Activated CD8-positive, alpha-beta T cell treated with anti-CD3 and anti-CD28 coated beads for 36 hours (primary cell): Measurements from ENCODE around the gene CDH23. TPM values are rescaled to one million over a fixed set of nuclear protein-coding genes. Genes with fewer than 3 reads are reported as not detected.

Experiments
- ATAC-seq: fragments of 200-7000 bp; cut with Tn5 transposase; one replicate; pipeline ENCODE4 v1.10.0; 2021; ENCODE audit warnings: mild to moderate bottlenecking, moderate library complexity
- CTCF ChIA-PET: fragments of 350-600 bp; sonication (Branson Sonifier 250); formaldehyde crosslinking; loops from one replicate; lab custom pipeline; 2021; ENCODE audit warnings: antibody characterized with exemption; lab: Charles Lee
- POLR2A ChIA-PET: fragments of 350-600 bp; sonication (Branson Sonifier 250); formaldehyde crosslinking; loops from one replicate; lab custom pipeline; 2021; ENCODE audit warnings: antibody characterized with exemption; lab: Charles Lee
- DNase-seq: peaks from one replicate; pipeline ENCODE4 v3.0.0-alpha.2; 2020
- H3K27ac Mint-ChIP-seq: one replicate; pipeline ENCODE4 v1.8.0; 2021; ENCODE audit warnings: mild to moderate bottlenecking, mixed read lengths
- H3K27me3 Mint-ChIP-seq: one replicate; pipeline ENCODE4 v1.8.0; 2021; ENCODE audit warnings: mixed read lengths
- H3K36me3 Mint-ChIP-seq: one replicate; pipeline ENCODE4 v1.8.0; 2021; ENCODE audit warnings: low read depth, mixed read lengths
- H3K4me1 Mint-ChIP-seq: one replicate; pipeline ENCODE4 v1.8.0; 2021; ENCODE audit warnings: low read depth, mixed read lengths
- H3K4me3 Mint-ChIP-seq: one replicate; pipeline ENCODE4 v1.8.0; 2021; ENCODE audit warnings: mild to moderate bottlenecking, moderate library complexity, mixed read lengths
- H3K9me3 Mint-ChIP-seq: one replicate; pipeline ENCODE4 v1.8.0; 2021; ENCODE audit warnings: mixed read lengths
- intact Hi-C: fragments of 100-400 bp; cut with micrococcal nuclease; formaldehyde crosslinking; loops from one replicate; pipeline ENCODE4 v1.10.0; 2022
- total RNA-seq, 2 experiments: library from RNA; stranded (reverse); gene quantifications; one replicate each; pipeline ENCODE4 v1.2.3, GENCODE V29; 2021
- TF ChIP-seq, protein P1 (sequence below): fragments of 200-600 bp; IDR thresholded peaks from one replicate; pipeline ENCODE4 v1.8.0; 2022; ENCODE audit warnings: antibody characterized with exemption, mild to moderate bottlenecking

Gene CDH23
- total RNA-seq, 2 experiments from 2014 or later = 2.4 to 2.7 TPM

DNA sequence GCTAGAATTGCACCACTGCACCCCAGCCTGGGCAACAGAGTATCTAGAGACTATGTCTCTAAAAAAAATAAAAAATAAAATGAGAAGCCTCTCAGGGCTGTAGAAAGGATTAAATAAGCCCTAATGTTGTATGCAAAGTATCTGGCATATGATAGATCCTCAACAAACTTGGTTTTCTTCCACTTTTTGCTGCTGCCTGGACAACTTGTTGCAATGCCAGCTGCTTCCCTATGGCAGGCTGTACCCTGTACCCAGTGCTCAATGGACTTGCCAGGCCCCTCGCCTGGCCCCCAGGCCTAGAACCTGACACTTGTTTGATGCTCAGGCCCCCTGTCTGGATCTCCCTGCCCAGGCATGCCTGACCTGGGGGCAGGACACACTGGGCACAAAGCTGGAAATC, 28.5 kb upstream of the CDH23 start:
- H3K27me3 Mint-ChIP-seq = peaks cover 4% of the 10 kb centered on the region
- no peak overlapping the region for H3K27ac Mint-ChIP-seq
- H3K4me1 Mint-ChIP-seq = peaks cover 2% of the 10 kb centered on the region
- no peak for DNase-seq
- CTCF ChIA-PET = interaction anchor here (1.2 kb wide), 1 partner anchor 12 kb away, joined by 3 read pairs; no protein-coding TSS in a partner anchor
- H3K9me3 Mint-ChIP-seq = no peaks in the 10 kb centered on the region
- no peaks in the 10 kb centered on the region for H3K36me3 Mint-ChIP-seq
- intact Hi-C loops = no loop called here
- POLR2A ChIA-PET = no interaction called here
- no peak overlapping the region for H3K4me3 Mint-ChIP-seq
- no peak for ATAC-seq
- TF ChIP-seq, protein P1, sequence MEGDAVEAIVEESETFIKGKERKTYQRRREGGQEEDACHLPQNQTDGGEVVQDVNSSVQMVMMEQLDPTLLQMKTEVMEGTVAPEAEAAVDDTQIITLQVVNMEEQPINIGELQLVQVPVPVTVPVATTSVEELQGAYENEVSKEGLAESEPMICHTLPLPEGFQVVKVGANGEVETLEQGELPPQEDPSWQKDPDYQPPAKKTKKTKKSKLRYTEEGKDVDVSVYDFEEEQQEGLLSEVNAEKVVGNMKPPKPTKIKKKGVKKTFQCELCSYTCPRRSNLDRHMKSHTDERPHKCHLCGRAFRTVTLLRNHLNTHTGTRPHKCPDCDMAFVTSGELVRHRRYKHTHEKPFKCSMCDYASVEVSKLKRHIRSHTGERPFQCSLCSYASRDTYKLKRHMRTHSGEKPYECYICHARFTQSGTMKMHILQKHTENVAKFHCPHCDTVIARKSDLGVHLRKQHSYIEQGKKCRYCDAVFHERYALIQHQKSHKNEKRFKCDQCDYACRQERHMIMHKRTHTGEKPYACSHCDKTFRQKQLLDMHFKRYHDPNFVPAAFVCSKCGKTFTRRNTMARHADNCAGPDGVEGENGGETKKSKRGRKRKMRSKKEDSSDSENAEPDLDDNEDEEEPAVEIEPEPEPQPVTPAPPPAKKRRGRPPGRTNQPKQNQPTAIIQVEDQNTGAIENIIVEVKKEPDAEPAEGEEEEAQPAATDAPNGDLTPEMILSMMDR = no peak

DNA sequence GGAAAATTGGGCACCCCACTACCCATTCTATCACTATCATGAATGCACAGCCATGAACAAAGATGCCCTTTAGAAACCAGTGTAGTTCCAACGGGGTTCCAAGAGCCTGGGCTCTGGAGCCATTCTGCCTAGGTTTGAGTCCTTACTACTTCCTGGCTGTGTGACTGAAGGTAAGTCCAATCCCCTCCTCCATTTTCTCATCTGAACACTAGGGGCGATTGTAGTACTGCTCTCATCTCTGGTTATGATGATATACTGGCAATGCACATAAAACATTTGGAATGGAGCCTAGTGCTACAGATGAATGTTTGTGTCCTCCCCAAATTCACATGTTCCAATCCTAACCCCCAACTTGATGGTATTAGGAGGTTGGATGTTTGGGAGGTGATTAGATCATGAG, 28.1 kb upstream of the CDH23 start:
- H3K4me1 Mint-ChIP-seq = peaks cover 2% of the 10 kb centered on the region
- intact Hi-C loops = no loop called here
- ChIA-PET CTCF (interaction anchor here (1.2 to 1.3 kb wide), 2 partner anchors 11 to 13 kb away, joined by 3 read pairs; no protein-coding TSS in a partner anchor), POLR2A (no interaction called here)
- H3K9me3 Mint-ChIP-seq = no peaks in the 10 kb centered on the region
- DNase-seq = no peak
- H3K4me3 Mint-ChIP-seq = no peak overlapping the region
- no peaks in the 10 kb centered on the region for H3K36me3 Mint-ChIP-seq
- peaks cover 4% of the 10 kb centered on the region for H3K27me3 Mint-ChIP-seq
- H3K27ac Mint-ChIP-seq = no peak overlapping the region
- TF ChIP-seq, protein P1 = no peak
- ATAC-seq = no peak

GRCh38 chr10:71369602-71370001, 27.1 kb upstream of the CDH23 start:
- intact Hi-C loops = no loop called here
- Mint-ChIP-seq H3K9me3 (no peaks in the 10 kb centered on the region), H3K27me3 (peaks cover 4% of the 10 kb centered on the region), H3K4me3 (no peak overlapping the region), H3K36me3 (no peaks in the 10 kb centered on the region), H3K27ac (no peak overlapping the region), H3K4me1 (peaks cover 2% of the 10 kb centered on the region)
- DNase-seq = no peak
- POLR2A ChIA-PET = no interaction called here
- no peak for ATAC-seq
- TF ChIP-seq, protein P1 = no peak
- CTCF ChIA-PET = interaction anchor here (1.3 to 3.9 kb wide), 2 partner anchors 12 to 14 kb away, joined by 3 to 19 read pairs; no protein-coding TSS in a partner anchor

DNA sequence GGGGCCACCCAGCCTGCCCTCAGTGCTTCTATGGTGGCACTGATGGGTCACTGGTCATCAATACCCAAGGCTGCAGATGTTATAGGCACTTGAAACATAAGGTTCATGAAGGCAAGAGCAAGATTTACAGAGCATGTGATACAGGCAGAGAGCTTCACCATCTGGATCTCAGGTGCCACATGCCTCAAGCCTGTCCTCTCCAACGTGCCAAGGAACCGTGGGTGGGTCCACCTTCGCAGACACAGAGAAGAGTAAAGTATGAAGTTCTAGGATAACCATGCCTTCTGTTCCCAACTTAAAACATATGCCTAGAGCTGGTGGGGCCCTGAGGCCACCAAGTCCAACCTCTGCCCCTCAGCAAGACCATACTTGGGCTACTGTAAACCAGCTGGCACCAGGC, 26.7 kb upstream of the CDH23 start:
- TF ChIP-seq, protein P1 = no peak

DNA sequence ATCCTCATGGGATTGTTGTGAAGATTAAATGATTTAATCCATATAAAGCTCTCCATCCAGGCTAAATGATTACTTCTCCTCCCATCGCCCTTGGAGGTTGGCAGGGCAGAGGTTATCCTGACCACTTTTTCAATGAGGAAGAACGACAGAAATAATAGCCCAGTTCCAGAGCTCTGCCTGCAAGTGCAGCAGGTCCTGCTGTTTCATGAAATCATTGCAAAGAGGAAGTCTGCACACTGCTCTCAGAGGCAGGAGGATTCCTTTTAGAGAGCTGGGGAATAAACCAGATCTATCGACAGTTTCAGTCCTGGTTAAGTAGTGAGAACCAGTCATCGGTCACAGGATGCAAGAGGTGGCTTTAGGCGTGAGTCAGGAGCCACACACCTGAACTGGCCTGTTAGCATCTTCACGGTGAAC, 25.0 kb upstream of the CDH23 start:
- DNase-seq (no peak), ATAC-seq (no peak)
- H3K27ac Mint-ChIP-seq = no peak overlapping the region
- intact Hi-C loops = no loop called here
- peaks cover 4% of the 10 kb centered on the region for H3K27me3 Mint-ChIP-seq
- H3K36me3 Mint-ChIP-seq = no peaks in the 10 kb centered on the region
- no peak overlapping the region for H3K4me3 Mint-ChIP-seq
- peaks cover 4% of the 10 kb centered on the region for H3K4me1 Mint-ChIP-seq
- no peaks in the 10 kb centered on the region for H3K9me3 Mint-ChIP-seq
- ChIA-PET POLR2A (no interaction called here), CTCF (interaction anchor here (1.7 to 3.9 kb wide), 3 partner anchors 12 to 198 kb away, joined by 4 to 19 read pairs (median 7); no protein-coding TSS in a partner anchor)
- TF ChIP-seq, protein P1 = no peak

More for the DNA sequence above, 26.7 kb upstream of the CDH23 start:
- intact Hi-C loops = no loop called here
- Mint-ChIP-seq H3K36me3 (no peaks in the 10 kb centered on the region), H3K4me3 (no peak overlapping the region), H3K27ac (no peak overlapping the region), H3K27me3 (peaks cover 4% of the 10 kb centered on the region), H3K9me3 (no peaks in the 10 kb centered on the region), H3K4me1 (no peaks in the 10 kb centered on the region)
- DNase-seq (no peak), ATAC-seq (no peak)
- ChIA-PET POLR2A (no interaction called here), CTCF (interaction anchor here (1.0 to 3.9 kb wide), 4 partner anchors 11 to 200 kb away, joined by 3 to 19 read pairs (median 3); no protein-coding TSS in a partner anchor)
